ENCODE data around the gene PDZD2. TPM values are rescaled to one million over a fixed set of nuclear protein-coding genes. Genes with fewer than 3 reads are reported as not detected.

The PDZD2 gene
- total RNA-seq, 1 experiment from 2014 or later, result 0.37 TPM

GRCh38 chr5:31688515-31689092, 49.7 kb downstream of the PDZD2 start:
- no TSS peak for BruUV-seq (replicated peaks)
- no peaks in the 10 kb centered on the region for H4K20me1 ChIP-seq (ENCODE audit: insufficient read depth)
- no peak overlapping the region for H3K9ac ChIP-seq (ENCODE audit: low read length)
- ChIA-PET CTCF (no interaction called here), RAD21 (ENCODE audit: low non-redundant PET in 1 of 2, low total read pairs in 2 of 2, uncharacterized antibody in 2 of 2, unreplicated experiment in 2 of 2) (no interaction called here), POLR2A (no interaction called here)
- peaks cover 11% of the 10 kb centered on the region for H3K27me3 ChIP-seq (ENCODE audit: insufficient read depth, low read length)
- no peaks in the 10 kb centered on the region for H3K36me3 ChIP-seq (ENCODE audit: control insufficient read depth in 1 of 2, insufficient read depth in 2 of 2, low read length in 2 of 2)
- no peak overlapping the region for H3K27ac ChIP-seq (ENCODE audit: low read depth, low read length)
- TF ChIP-seq, protein P1, sequence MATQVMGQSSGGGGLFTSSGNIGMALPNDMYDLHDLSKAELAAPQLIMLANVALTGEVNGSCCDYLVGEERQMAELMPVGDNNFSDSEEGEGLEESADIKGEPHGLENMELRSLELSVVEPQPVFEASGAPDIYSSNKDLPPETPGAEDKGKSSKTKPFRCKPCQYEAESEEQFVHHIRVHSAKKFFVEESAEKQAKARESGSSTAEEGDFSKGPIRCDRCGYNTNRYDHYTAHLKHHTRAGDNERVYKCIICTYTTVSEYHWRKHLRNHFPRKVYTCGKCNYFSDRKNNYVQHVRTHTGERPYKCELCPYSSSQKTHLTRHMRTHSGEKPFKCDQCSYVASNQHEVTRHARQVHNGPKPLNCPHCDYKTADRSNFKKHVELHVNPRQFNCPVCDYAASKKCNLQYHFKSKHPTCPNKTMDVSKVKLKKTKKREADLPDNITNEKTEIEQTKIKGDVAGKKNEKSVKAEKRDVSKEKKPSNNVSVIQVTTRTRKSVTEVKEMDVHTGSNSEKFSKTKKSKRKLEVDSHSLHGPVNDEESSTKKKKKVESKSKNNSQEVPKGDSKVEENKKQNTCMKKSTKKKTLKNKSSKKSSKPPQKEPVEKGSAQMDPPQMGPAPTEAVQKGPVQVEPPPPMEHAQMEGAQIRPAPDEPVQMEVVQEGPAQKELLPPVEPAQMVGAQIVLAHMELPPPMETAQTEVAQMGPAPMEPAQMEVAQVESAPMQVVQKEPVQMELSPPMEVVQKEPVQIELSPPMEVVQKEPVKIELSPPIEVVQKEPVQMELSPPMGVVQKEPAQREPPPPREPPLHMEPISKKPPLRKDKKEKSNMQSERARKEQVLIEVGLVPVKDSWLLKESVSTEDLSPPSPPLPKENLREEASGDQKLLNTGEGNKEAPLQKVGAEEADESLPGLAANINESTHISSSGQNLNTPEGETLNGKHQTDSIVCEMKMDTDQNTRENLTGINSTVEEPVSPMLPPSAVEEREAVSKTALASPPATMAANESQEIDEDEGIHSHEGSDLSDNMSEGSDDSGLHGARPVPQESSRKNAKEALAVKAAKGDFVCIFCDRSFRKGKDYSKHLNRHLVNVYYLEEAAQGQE (IDR thresholded peaks at IDR 0.05; ENCODE audit: low read depth), result no peak
- TF ChIP-seq ZNF274 (IDR thresholded peaks at IDR 0.05; ENCODE audit: low read depth, low read length) (no peak), JUND (IDR thresholded peaks at IDR 0.05) (no peak), TCF7L2 (IDR thresholded peaks at IDR 0.05; ENCODE audit: borderline replicate concordance, extremely low read depth, insufficient read depth, insufficient read length) (no peak), EZH2phosphoT487 (IDR thresholded peaks at IDR 0.05; ENCODE audit: borderline replicate concordance) (no peak), SIN3A (IDR thresholded peaks at IDR 0.05; ENCODE audit: low read depth) (no peak), MAX (IDR thresholded peaks at IDR 0.05) (no peak), POLR2AphosphoS5 (IDR thresholded peaks at IDR 0.05; ENCODE audit: low read depth, low read length) (no peak), POLR2A (IDR thresholded peaks at IDR 0.05; ENCODE audit: borderline replicate concordance, extremely low read depth, insufficient read depth, insufficient read length) (no peak), SP1 (IDR thresholded peaks at IDR 0.05; ENCODE audit: low read depth) (no peak), EZH2 (IDR thresholded peaks at IDR 0.05) (no peak), EGR1 (IDR thresholded peaks at IDR 0.05; ENCODE audit: low read depth) (no peak), RAD21 (IDR thresholded peaks at IDR 0.05; ENCODE audit: low read depth) (no peak), FOSL1 (IDR thresholded peaks at IDR 0.05; ENCODE audit: low read depth) (no peak), CEBPB (IDR thresholded peaks at IDR 0.05; ENCODE audit: low read depth) (no peak), YY1 (IDR thresholded peaks at IDR 0.05; ENCODE audit: extremely low read depth, insufficient replicate concordance, low read depth, low read length) (no peak), CBX3 (IDR thresholded peaks at IDR 0.05; ENCODE audit: low read depth) (no peak)
- TF ChIP-seq, protein P2, sequence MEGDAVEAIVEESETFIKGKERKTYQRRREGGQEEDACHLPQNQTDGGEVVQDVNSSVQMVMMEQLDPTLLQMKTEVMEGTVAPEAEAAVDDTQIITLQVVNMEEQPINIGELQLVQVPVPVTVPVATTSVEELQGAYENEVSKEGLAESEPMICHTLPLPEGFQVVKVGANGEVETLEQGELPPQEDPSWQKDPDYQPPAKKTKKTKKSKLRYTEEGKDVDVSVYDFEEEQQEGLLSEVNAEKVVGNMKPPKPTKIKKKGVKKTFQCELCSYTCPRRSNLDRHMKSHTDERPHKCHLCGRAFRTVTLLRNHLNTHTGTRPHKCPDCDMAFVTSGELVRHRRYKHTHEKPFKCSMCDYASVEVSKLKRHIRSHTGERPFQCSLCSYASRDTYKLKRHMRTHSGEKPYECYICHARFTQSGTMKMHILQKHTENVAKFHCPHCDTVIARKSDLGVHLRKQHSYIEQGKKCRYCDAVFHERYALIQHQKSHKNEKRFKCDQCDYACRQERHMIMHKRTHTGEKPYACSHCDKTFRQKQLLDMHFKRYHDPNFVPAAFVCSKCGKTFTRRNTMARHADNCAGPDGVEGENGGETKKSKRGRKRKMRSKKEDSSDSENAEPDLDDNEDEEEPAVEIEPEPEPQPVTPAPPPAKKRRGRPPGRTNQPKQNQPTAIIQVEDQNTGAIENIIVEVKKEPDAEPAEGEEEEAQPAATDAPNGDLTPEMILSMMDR (IDR thresholded peaks at IDR 0.05 in 2 of 3, conservative IDR thresholded peaks at IDR 0.05 in 1 of 3; ENCODE audit: borderline replicate concordance in 1 of 3, insufficient read depth in 1 of 3, low read depth in 2 of 3, low read length in 2 of 3), result no peak
- TF ChIP-seq, protein P3, sequence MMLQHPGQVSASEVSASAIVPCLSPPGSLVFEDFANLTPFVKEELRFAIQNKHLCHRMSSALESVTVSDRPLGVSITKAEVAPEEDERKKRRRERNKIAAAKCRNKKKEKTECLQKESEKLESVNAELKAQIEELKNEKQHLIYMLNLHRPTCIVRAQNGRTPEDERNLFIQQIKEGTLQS (IDR thresholded peaks at IDR 0.05), result no peak
- TF ChIP-seq, protein P4, sequence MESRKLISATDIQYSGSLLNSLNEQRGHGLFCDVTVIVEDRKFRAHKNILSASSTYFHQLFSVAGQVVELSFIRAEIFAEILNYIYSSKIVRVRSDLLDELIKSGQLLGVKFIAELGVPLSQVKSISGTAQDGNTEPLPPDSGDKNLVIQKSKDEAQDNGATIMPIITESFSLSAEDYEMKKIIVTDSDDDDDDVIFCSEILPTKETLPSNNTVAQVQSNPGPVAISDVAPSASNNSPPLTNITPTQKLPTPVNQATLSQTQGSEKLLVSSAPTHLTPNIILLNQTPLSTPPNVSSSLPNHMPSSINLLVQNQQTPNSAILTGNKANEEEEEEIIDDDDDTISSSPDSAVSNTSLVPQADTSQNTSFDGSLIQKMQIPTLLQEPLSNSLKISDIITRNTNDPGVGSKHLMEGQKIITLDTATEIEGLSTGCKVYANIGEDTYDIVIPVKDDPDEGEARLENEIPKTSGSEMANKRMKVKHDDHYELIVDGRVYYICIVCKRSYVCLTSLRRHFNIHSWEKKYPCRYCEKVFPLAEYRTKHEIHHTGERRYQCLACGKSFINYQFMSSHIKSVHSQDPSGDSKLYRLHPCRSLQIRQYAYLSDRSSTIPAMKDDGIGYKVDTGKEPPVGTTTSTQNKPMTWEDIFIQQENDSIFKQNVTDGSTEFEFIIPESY (IDR thresholded peaks at IDR 0.05; ENCODE audit: extremely low read depth, insufficient replicate concordance, low read length), result no peak
- no peaks in the 10 kb centered on the region for H3K9me2 ChIP-seq (ENCODE audit: insufficient read depth)
- H2AFZ ChIP-seq (ENCODE audit: low read depth, low read length, poor library complexity, severe bottlenecking), result no peak overlapping the region
- H3K9me3 ChIP-seq (ENCODE audit: control insufficient read depth in 1 of 2, insufficient read depth in 1 of 2, low read depth in 1 of 2, low read length in 2 of 2), result no peaks in the 10 kb centered on the region
- no peaks in the 10 kb centered on the region for H3K4me1 ChIP-seq (ENCODE audit: control insufficient read depth in 1 of 2, insufficient read depth in 2 of 2, low read length in 2 of 2)
- no peak for ATAC-seq
- H3K79me2 ChIP-seq (ENCODE audit: insufficient read depth, low read length), result no peaks in the 10 kb centered on the region
- intact Hi-C loops (cut with micrococcal nuclease), result no loop called here
- DNase-seq (ENCODE audit: low read depth, low spot score), result no peak
- H3K4me3 ChIP-seq (replicated peaks in 1 of 2; ENCODE audit: low read depth in 1 of 2, low read length in 2 of 2), result no peak overlapping the region
- H3K4me2 ChIP-seq (ENCODE audit: low read length), result no peak overlapping the region
